Measurements from ENCODE around the gene TOR1B.
A peak's percentile ranks its signal among the peaks of the same experiment; 100 is the strongest.
"Not testable (repeated sequence)": the region's sequence is repeated elsewhere in the genome, so short reads cannot be mapped to it uniquely, and the experiment has no call there.

Gene TOR1B

GRCh38 chr9:129783516-129784361, 19.2 kb upstream of the TOR1B start:
- H3K27me3 ChIP-seq (ENCODE audit: low read length), result no peaks in the 10 kb centered on the region; the same call in 1 of the 2 replicates
- no peaks in the 10 kb centered on the region for H4K20me1 ChIP-seq (ENCODE audit: low read depth, low read length)
- TF ChIP-seq, protein P1, sequence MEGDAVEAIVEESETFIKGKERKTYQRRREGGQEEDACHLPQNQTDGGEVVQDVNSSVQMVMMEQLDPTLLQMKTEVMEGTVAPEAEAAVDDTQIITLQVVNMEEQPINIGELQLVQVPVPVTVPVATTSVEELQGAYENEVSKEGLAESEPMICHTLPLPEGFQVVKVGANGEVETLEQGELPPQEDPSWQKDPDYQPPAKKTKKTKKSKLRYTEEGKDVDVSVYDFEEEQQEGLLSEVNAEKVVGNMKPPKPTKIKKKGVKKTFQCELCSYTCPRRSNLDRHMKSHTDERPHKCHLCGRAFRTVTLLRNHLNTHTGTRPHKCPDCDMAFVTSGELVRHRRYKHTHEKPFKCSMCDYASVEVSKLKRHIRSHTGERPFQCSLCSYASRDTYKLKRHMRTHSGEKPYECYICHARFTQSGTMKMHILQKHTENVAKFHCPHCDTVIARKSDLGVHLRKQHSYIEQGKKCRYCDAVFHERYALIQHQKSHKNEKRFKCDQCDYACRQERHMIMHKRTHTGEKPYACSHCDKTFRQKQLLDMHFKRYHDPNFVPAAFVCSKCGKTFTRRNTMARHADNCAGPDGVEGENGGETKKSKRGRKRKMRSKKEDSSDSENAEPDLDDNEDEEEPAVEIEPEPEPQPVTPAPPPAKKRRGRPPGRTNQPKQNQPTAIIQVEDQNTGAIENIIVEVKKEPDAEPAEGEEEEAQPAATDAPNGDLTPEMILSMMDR (IDR thresholded peaks at IDR 0.05; ENCODE audit: insufficient read depth, low read length, poor library complexity, severe bottlenecking), result peak; percentile 69
- TF ChIP-seq EZH2phosphoT487 (conservative IDR thresholded peaks at IDR 0.05; ENCODE audit: low read length), result no peak

GRCh38 chr9:129784970-129785369, 18.0 kb upstream of the TOR1B start:
- not testable (repeated sequence) for H3K4me3 ChIP-seq (ENCODE audit: insufficient read depth, low read length, poor library complexity, severe bottlenecking); H4K20me1 ChIP-seq (ENCODE audit: low read depth, low read length); H3K9me2 ChIP-seq (replicated peaks; ENCODE audit: insufficient read depth, low read length); H2AFZ ChIP-seq (ENCODE audit: low read depth, low read length, severe bottlenecking); H3K4me2 ChIP-seq (ENCODE audit: low read depth, low read length, poor library complexity, severe bottlenecking); H3K79me2 ChIP-seq (ENCODE audit: insufficient read depth, low read length); H3K36me3 ChIP-seq (ENCODE audit: low read length); H3K27ac ChIP-seq (ENCODE audit: low read depth, low read length); H3F3A ChIP-seq (ENCODE audit: insufficient read depth); H3K9me3 ChIP-seq (ENCODE audit: insufficient read depth, low read length); H3K9ac ChIP-seq (ENCODE audit: low read length); H3K27me3 ChIP-seq (ENCODE audit: low read length)

More at GRCh38 chr9:129783516-129784361, 19.2 kb upstream of the TOR1B start:
- H3K36me3 ChIP-seq (ENCODE audit: low read length), result no peaks in the 10 kb centered on the region
- H3K9ac ChIP-seq (ENCODE audit: low read length), result no peak overlapping the region
- no peaks in the 10 kb centered on the region for H3F3A ChIP-seq (ENCODE audit: insufficient read depth)
- H3K4me3 ChIP-seq (ENCODE audit: insufficient read depth, low read length, poor library complexity, severe bottlenecking), result no peak overlapping the region
- H3K27ac ChIP-seq (ENCODE audit: low read depth, low read length), result no peak overlapping the region
- no peaks in the 10 kb centered on the region for H3K79me2 ChIP-seq (ENCODE audit: insufficient read depth, low read length)
- no peaks in the 10 kb centered on the region for H3K9me3 ChIP-seq (ENCODE audit: insufficient read depth, low read length)
- H3K9me2 ChIP-seq (replicated peaks; ENCODE audit: insufficient read depth, low read length), result no peaks in the 10 kb centered on the region
- H3K4me2 ChIP-seq (ENCODE audit: low read depth, low read length, poor library complexity, severe bottlenecking), result no peak overlapping the region
- H2AFZ ChIP-seq (ENCODE audit: low read depth, low read length, severe bottlenecking), result no peak overlapping the region

DNA sequence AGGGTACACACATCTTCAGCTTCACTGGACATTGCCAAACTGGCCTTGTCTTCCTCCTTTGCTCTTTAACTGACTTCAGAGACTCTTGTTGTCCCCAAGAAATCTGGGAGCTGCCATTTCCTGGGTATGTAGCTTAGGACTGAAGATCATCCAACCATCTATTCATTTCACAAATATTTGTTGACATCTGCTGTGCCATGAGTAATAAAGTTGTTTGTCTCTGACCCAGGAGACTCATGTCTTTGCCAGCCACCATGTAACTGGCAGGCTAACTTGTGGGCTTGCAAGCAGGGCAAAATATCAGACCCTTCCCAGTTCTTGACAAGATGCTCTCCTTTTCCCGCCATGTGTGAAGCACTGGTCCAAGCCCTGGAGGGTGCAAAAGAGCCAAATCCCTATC, 17.1 kb upstream of the TOR1B start:
- Histone ChIP-seq H4K20me1 (ENCODE audit: low read depth, low read length) (no peaks in the 10 kb centered on the region), H3K79me2 (ENCODE audit: insufficient read depth, low read length) (no peaks in the 10 kb centered on the region), H3K4me3 (ENCODE audit: insufficient read depth, low read length, poor library complexity, severe bottlenecking) (no peak overlapping the region), H3F3A (ENCODE audit: insufficient read depth) (no peaks in the 10 kb centered on the region), H3K27me3 (ENCODE audit: low read length) (no peaks in the 10 kb centered on the region; the same call in 1 of the 2 replicates), H2AFZ (ENCODE audit: low read depth, low read length, severe bottlenecking) (no peak overlapping the region), H3K4me2 (ENCODE audit: low read depth, low read length, poor library complexity, severe bottlenecking) (no peak overlapping the region), H3K36me3 (ENCODE audit: low read length) (no peaks in the 10 kb centered on the region), H3K27ac (ENCODE audit: low read depth, low read length) (no peak overlapping the region), H3K9me3 (ENCODE audit: insufficient read depth, low read length) (no peaks in the 10 kb centered on the region), H3K9me2 (replicated peaks; ENCODE audit: insufficient read depth, low read length) (no peaks in the 10 kb centered on the region), H3K9ac (ENCODE audit: low read length) (no peak overlapping the region)
- TF ChIP-seq, protein P1 (IDR thresholded peaks at IDR 0.05; ENCODE audit: insufficient read depth, low read length, poor library complexity, severe bottlenecking), result no peak
- no peak for TF ChIP-seq EZH2phosphoT487 (conservative IDR thresholded peaks at IDR 0.05; ENCODE audit: low read length)

- H3K27ac ChIP-seq (ENCODE audit: low read depth, low read length), result no peak overlapping the region
- no peak overlapping the region for H2AFZ ChIP-seq (ENCODE audit: low read depth, low read length, severe bottlenecking)
- H3K9me2 ChIP-seq (replicated peaks; ENCODE audit: insufficient read depth, low read length), result no peaks in the 10 kb centered on the region
- no peak overlapping the region for H3K9ac ChIP-seq (ENCODE audit: low read length)
- no peak overlapping the region for H3K4me3 ChIP-seq (ENCODE audit: insufficient read depth, low read length, poor library complexity, severe bottlenecking)
- no peaks in the 10 kb centered on the region for H3F3A ChIP-seq (ENCODE audit: insufficient read depth)
- no peaks in the 10 kb centered on the region; the same call in 1 of the 2 replicates for H3K27me3 ChIP-seq (ENCODE audit: low read length)
- H4K20me1 ChIP-seq (ENCODE audit: low read depth, low read length), result no peaks in the 10 kb centered on the region
- H3K9me3 ChIP-seq (ENCODE audit: insufficient read depth, low read length), result no peaks in the 10 kb centered on the region
- no peaks in the 10 kb centered on the region for H3K79me2 ChIP-seq (ENCODE audit: insufficient read depth, low read length)
- no peak for TF ChIP-seq EZH2phosphoT487 (conservative IDR thresholded peaks at IDR 0.05; ENCODE audit: low read length)
- TF ChIP-seq, protein P1 (IDR thresholded peaks at IDR 0.05; ENCODE audit: insufficient read depth, low read length, poor library complexity, severe bottlenecking), result no peak
- no peaks in the 10 kb centered on the region for H3K36me3 ChIP-seq (ENCODE audit: low read length)
- no peak overlapping the region for H3K4me2 ChIP-seq (ENCODE audit: low read depth, low read length, poor library complexity, severe bottlenecking)
Observed at GRCh38 chr9:129786481-129786880, 16.5 kb upstream of the TOR1B start.
